MM.1S (cell line): ENCODE measurements around the gene PIGT.

Source experiments
- DNase-seq: peaks from one replicate; pipeline ENCODE4 v3.0.0-alpha.2; 2015
- H2AFZ ChIP-seq: fragments of 300-600 bp; sonication (generic); 2 replicates; pipeline ENCODE4 v1.6.0; 2016; ENCODE audit warnings: antibody characterized with exemption, low read length
- H3F3A ChIP-seq: fragments of 300-600 bp; sonication (generic); 2 replicates; pipeline ENCODE4 v1.6.1; 2016; ENCODE audit warnings: mild to moderate bottlenecking, antibody characterized with exemption, low read length, moderate library complexity, mixed read lengths; ENCODE audit not compliant: insufficient read depth
- H3K27ac ChIP-seq: fragments of 300-600 bp; sonication (generic); 2 replicates; pipeline ENCODE4 v1.5.1; 2016; ENCODE audit warnings: mild to moderate bottlenecking, low read length
- H3K27me3 ChIP-seq: fragments of 300-600 bp; sonication (generic); replicated peaks from 2 replicates; pipeline ENCODE4 v1.6.0; 2016; ENCODE audit warnings: low read length; ENCODE audit not compliant: insufficient read depth
- H3K36me3 ChIP-seq: fragments of 300-600 bp; sonication (generic); replicated peaks from 2 replicates; pipeline ENCODE4 v1.6.1; 2016; ENCODE audit warnings: mild to moderate bottlenecking, low read length, mixed read lengths; ENCODE audit not compliant: insufficient read depth
- H3K4me1 ChIP-seq: fragments of 300-600 bp; sonication (generic); 2 replicates; pipeline ENCODE4 v1.6.1; 2016; ENCODE audit warnings: low read length, mixed read lengths
- H3K4me2 ChIP-seq: fragments of 300-600 bp; sonication (generic); 2 replicates; pipeline ENCODE4 v1.6.0; 2016; ENCODE audit warnings: low read depth, low read length
- H3K4me3 ChIP-seq: fragments of 300-600 bp; sonication (generic); 2 replicates; pipeline ENCODE4 v1.5.1; 2016; ENCODE audit warnings: low read length, mixed read lengths
- H3K79me2 ChIP-seq: fragments of 300-600 bp; sonication (generic); 2 replicates; pipeline ENCODE4 v1.6.1; 2016; ENCODE audit warnings: mixed run types, low read length, mixed read lengths
- H3K9ac ChIP-seq: fragments of 300-600 bp; sonication (generic); 2 replicates; pipeline ENCODE4 v1.6.1; 2016; ENCODE audit warnings: low read length, mixed read lengths
- H3K9me2 ChIP-seq: fragments of 300-600 bp; sonication (generic); replicated peaks from 2 replicates; pipeline ENCODE4 v1.6.1; 2016; ENCODE audit warnings: mild to moderate bottlenecking, low read length, mixed read lengths; ENCODE audit not compliant: insufficient read depth
- H3K9me3 ChIP-seq: fragments of 300-600 bp; sonication (generic); replicated peaks from 2 replicates; pipeline ENCODE4 v1.6.1; 2016; ENCODE audit warnings: mild to moderate bottlenecking, low read length, mixed read lengths; ENCODE audit not compliant: insufficient read depth
- H4K20me1 ChIP-seq: fragments of 300-600 bp; sonication (generic); 2 replicates; pipeline ENCODE4 v1.6.1; 2016; ENCODE audit warnings: mild to moderate bottlenecking, low read length, moderate library complexity, mixed read lengths; ENCODE audit not compliant: insufficient read depth
- EZH2 ChIP-seq: fragments of 300-600 bp; sonication (generic); optimal IDR thresholded peaks from 2 replicates; pipeline ENCODE3; 2017; ENCODE audit warnings: low read depth, mild to moderate bottlenecking, antibody characterized with exemption, low read length, mixed read lengths
- EZH2phosphoT487 ChIP-seq: fragments of 300-600 bp; sonication (generic); IDR thresholded peaks from 2 replicates; pipeline ENCODE4 v1.6.1; 2018; ENCODE audit warnings: antibody characterized with exemption, low read length
- TF ChIP-seq, protein P1 (sequence below): fragments of 300-600 bp; sonication (generic); IDR thresholded peaks from 2 replicates; pipeline ENCODE4 v1.5.1; 2016; ENCODE audit warnings: antibody characterized with exemption, low read length, mixed read lengths

PIGT gene

DNA sequence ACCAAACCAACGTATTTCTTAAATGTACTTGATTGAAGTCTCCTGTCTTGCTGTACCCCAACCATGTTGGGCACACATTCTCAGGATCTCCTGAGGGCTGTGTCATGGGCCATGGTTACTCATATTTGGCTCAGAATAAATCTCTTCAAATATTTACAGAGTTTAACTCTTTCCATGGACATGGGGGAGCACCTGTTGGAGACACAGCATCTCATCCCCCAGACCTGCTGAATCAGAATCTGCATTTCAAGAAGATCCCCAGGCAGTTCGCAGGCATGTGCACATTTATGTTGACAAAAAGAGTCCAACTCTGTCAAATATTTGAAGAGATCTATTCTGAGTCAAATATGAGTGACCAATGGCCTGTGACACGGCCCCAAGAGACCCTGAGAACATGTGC is 24.5 kb downstream of the PIGT start:
- H3K36me3 ChIP-seq = no peaks in the 10 kb centered on the region
- H3K4me2 ChIP-seq = no peak overlapping the region
- H3K4me3 ChIP-seq = no peak overlapping the region

DNA sequence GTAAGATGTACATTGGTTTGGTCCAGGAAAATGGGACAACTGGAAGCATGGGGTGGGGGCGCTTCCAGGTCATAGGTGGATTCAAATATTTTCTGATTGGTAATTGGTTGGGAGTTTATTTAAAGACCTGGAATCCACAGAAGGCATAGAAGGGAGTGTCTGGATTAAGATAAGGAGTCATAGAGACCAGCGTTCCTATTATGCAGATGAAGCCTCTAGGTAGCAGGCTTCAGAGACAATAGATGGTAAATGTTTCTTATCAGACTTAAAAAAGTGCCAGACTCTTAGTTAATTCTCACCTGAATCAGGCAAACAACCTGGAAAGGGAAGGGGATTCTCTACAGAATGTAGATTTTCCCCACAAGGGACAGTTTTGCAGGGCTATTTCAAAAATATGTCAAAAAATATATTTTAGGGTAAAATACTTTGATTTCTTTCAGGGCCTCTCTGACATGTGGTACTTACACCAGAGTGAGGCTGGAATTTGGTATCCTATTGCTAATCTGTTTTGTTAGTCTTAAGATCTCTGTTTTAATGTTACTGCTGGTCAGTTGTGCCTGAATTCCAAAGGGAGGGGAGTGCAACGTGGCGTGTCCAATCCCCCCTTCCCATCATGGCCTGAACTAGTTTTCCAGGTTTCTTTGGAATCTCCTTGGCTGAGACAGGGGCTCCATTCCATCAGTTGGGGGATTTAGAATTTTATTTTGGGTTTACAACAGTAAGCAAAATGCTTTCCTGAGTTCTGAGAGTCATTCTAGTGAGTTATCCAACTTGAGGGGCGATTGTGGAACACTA is 25.1 kb downstream of the PIGT start:
- H3K27ac ChIP-seq = no peak overlapping the region
- no peak overlapping the region for H3K4me2 ChIP-seq
- DNase-seq = no peak
- H3K4me3 ChIP-seq = no peak overlapping the region
- TF ChIP-seq EZH2phosphoT487 (no peak), EZH2 (no peak)
- TF ChIP-seq, protein P1, sequence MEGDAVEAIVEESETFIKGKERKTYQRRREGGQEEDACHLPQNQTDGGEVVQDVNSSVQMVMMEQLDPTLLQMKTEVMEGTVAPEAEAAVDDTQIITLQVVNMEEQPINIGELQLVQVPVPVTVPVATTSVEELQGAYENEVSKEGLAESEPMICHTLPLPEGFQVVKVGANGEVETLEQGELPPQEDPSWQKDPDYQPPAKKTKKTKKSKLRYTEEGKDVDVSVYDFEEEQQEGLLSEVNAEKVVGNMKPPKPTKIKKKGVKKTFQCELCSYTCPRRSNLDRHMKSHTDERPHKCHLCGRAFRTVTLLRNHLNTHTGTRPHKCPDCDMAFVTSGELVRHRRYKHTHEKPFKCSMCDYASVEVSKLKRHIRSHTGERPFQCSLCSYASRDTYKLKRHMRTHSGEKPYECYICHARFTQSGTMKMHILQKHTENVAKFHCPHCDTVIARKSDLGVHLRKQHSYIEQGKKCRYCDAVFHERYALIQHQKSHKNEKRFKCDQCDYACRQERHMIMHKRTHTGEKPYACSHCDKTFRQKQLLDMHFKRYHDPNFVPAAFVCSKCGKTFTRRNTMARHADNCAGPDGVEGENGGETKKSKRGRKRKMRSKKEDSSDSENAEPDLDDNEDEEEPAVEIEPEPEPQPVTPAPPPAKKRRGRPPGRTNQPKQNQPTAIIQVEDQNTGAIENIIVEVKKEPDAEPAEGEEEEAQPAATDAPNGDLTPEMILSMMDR = no peak
- no peaks in the 10 kb centered on the region for H3F3A ChIP-seq
- no peaks in the 10 kb centered on the region for H3K36me3 ChIP-seq
- H4K20me1 ChIP-seq = no peaks in the 10 kb centered on the region
- no peak overlapping the region for H3K9ac ChIP-seq
- H2AFZ ChIP-seq = no peak overlapping the region
- H3K79me2 ChIP-seq = no peaks in the 10 kb centered on the region
- H3K9me3 ChIP-seq = no peaks in the 10 kb centered on the region
- no peaks in the 10 kb centered on the region for H3K27me3 ChIP-seq
- H3K9me2 ChIP-seq = no peaks in the 10 kb centered on the region
- H3K4me1 ChIP-seq = peaks cover 13% of the 10 kb centered on the region

More for the DNA sequence above, 24.5 kb downstream of the PIGT start:
- Histone ChIP-seq H3K9me2 (no peaks in the 10 kb centered on the region), H3K27ac (no peak overlapping the region), H3K79me2 (no peaks in the 10 kb centered on the region), H3K4me1 (peaks cover 13% of the 10 kb centered on the region), H4K20me1 (no peaks in the 10 kb centered on the region), H3F3A (no peaks in the 10 kb centered on the region), H3K9me3 (no peaks in the 10 kb centered on the region), H2AFZ (no peak overlapping the region), H3K27me3 (no peaks in the 10 kb centered on the region), H3K9ac (no peak overlapping the region)
- TF ChIP-seq EZH2phosphoT487 (no peak), EZH2 (no peak)
- TF ChIP-seq, protein P1 = no peak
- DNase-seq = no peak

DNA sequence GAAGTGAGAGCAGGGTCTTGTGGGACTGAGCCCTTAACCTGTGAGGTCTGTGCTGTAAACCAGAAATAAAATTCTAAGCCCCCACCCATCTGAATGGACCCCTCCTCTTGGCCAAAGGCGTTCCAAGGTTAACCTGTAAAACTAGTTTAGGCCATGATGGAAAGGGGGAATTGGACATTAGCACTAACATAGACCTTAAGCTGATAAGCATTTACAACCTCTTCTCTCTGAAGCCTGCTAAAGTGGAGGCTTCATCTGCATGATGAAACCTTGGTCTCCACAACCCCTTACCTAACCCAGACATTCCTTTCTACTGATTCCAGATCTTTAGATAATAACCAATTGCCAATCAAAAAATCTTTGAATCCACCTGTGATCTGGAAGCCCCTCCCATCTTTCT is 25.8 kb downstream of the PIGT start:
- peaks cover 13% of the 10 kb centered on the region for H3K4me1 ChIP-seq
- H3K36me3 ChIP-seq = no peaks in the 10 kb centered on the region
- H3K9ac ChIP-seq = no peak overlapping the region
- no peaks in the 10 kb centered on the region for H4K20me1 ChIP-seq
- no peaks in the 10 kb centered on the region for H3F3A ChIP-seq
- H3K79me2 ChIP-seq = no peaks in the 10 kb centered on the region
- no peak for DNase-seq
- no peaks in the 10 kb centered on the region for H3K27me3 ChIP-seq
- no peak overlapping the region for H3K4me2 ChIP-seq
- no peak overlapping the region for H2AFZ ChIP-seq
- H3K9me2 ChIP-seq = no peaks in the 10 kb centered on the region
- no peaks in the 10 kb centered on the region for H3K9me3 ChIP-seq
- H3K4me3 ChIP-seq = no peak overlapping the region
- no peak overlapping the region for H3K27ac ChIP-seq
- TF ChIP-seq EZH2phosphoT487 = no peak
- TF ChIP-seq EZH2 = no peak
- TF ChIP-seq, protein P1 = no peak
